Astrocyte (in vitro differentiated cells and primary cell): ENCODE data around the gene VDR.

Source experiments
- EZH2 ChIP-seq: IDR thresholded peaks from 2 replicates; pipeline ENCODE4 v1.6.1; 2012; ENCODE audit warnings: mild to moderate bottlenecking, low read length, inconsistent platforms; ENCODE audit not compliant: insufficient read depth
- TF ChIP-seq, protein P1 (sequence below): IDR thresholded peaks from 2 replicates; pipeline ENCODE4 v1.5.1; 2011; ENCODE audit warnings: low read depth, mild to moderate bottlenecking, inconsistent platforms, low read length, moderate library complexity; ENCODE audit not compliant: insufficient read depth

DNA sequence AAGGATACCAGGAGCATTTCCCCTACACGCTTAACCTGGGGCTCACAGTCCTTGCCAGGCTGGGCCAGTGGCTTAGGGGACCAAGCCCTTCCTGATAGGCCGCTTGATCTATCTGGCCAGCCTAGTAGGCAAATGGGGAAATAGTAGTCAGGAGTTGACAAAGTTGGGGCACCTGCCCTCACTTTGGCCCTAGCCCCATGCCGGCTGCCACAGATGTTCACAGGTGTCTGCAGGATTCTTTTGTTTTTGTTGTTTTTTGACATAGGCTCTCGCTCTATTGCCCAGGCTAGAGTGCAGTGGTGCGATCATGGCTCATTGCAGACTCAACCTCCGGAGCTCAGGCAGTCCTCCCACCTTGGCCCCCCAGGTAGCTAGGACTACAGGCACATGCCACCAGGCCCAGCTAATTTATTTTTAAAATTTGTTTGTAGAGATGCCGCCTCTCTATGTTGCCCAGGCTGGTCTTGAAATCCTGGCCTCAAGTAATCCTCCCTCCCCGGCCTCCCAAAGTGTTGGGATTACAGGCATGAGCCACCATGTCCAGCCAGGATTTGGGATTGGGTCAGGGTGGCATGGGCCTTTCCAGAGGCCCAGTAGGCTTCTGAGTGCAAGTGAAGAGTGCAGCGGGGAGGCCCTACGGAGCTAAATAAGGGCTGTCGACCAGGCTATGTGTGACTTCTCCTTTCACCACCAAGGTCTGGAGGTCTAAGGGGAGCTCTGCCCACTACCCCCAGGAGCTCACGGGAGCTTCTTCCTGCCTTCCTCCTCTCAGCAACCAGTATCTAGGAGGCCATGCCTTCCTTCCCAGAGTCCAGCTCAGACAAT is 69.6 kb downstream of the VDR start:
- TF ChIP-seq, protein P1, sequence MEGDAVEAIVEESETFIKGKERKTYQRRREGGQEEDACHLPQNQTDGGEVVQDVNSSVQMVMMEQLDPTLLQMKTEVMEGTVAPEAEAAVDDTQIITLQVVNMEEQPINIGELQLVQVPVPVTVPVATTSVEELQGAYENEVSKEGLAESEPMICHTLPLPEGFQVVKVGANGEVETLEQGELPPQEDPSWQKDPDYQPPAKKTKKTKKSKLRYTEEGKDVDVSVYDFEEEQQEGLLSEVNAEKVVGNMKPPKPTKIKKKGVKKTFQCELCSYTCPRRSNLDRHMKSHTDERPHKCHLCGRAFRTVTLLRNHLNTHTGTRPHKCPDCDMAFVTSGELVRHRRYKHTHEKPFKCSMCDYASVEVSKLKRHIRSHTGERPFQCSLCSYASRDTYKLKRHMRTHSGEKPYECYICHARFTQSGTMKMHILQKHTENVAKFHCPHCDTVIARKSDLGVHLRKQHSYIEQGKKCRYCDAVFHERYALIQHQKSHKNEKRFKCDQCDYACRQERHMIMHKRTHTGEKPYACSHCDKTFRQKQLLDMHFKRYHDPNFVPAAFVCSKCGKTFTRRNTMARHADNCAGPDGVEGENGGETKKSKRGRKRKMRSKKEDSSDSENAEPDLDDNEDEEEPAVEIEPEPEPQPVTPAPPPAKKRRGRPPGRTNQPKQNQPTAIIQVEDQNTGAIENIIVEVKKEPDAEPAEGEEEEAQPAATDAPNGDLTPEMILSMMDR, result no peak
- TF ChIP-seq EZH2, result no peak
